Spleen (tissue), 11 donors: ENCODE results near the gene FPR2. TPM values are rescaled to one million over a fixed set of nuclear protein-coding genes. Genes with fewer than 3 reads are reported as not detected.

Experiments used
- DNase-seq: peaks from one replicate; pipeline ENCODE4 v3.0.0-alpha.2; 2020
- H3K27ac ChIP-seq, 8 donors: fragments of 200-600 bp; sonication (generic) in 7 of 8; 1 replicate in 4 of 8; 2 replicates in 4 of 8; pipeline versions ENCODE4 v1.5.0 to v1.8.0; 2016 to 2021; ENCODE audit warnings: inconsistent platforms in 4 of 8, mild to moderate bottlenecking in 4 of 8, moderate library complexity in 1 of 8
- H3K27me3 ChIP-seq, 7 donors: fragments of 200-600 bp; sonication (generic) in 6 of 7; replicated peaks in 1 of 7; 1 replicate in 4 of 7; 2 replicates in 3 of 7; pipeline versions ENCODE4 v1.5.0 to v1.8.0; 2016 to 2021; ENCODE audit warnings: inconsistent platforms in 3 of 7, mild to moderate bottlenecking in 1 of 7
- H3K36me3 ChIP-seq, 6 donors: fragments of 200-600 bp; sonication (generic) in 5 of 6; 1 replicate in 4 of 6; 2 replicates in 2 of 6; pipeline versions ENCODE4 v1.5.0 to v1.8.0; 2016 to 2021; ENCODE audit warnings: inconsistent platforms in 2 of 6
- H3K4me1 ChIP-seq, 6 donors: fragments of 200-600 bp; sonication (generic) in 5 of 6; 1 replicate in 3 of 6; 2 replicates in 3 of 6; pipeline versions ENCODE4 v1.5.0 to v1.8.0; 2016 to 2021; ENCODE audit warnings: inconsistent platforms in 3 of 6
- H3K4me3 ChIP-seq, 8 donors: fragments of 200-600 bp; sonication (generic) in 7 of 8; 1 replicate in 4 of 8; 2 replicates in 4 of 8; pipeline versions ENCODE4 v1.5.0 to v1.8.0; 2016 to 2021; ENCODE audit warnings: inconsistent platforms in 4 of 8, mild to moderate bottlenecking in 4 of 8, moderate library complexity in 2 of 8
- H3K9me3 ChIP-seq, 8 donors: fragments of 200-600 bp; sonication (generic) in 7 of 8; 1 replicate in 4 of 8; 2 replicates in 4 of 8; pipeline versions ENCODE4 v1.5.0 to v1.8.0; 2016 to 2021; ENCODE audit warnings: inconsistent platforms in 4 of 8
- CTCF ChIP-seq, 11 experiments: fragments of 200-600 bp in 7 of 11; fragments of 450-650 bp in 4 of 11; sonication (generic) in 4 of 11; IDR thresholded peaks in 8 of 11; conservative IDR thresholded peaks in 3 of 11; 1 replicate in 7 of 11; 2 replicates in 4 of 11; pipeline versions ENCODE4 v1.4.0 to v1.8.0; 2016 to 2021; ENCODE audit warnings: antibody characterized with exemption in 11 of 11, inconsistent platforms in 4 of 11, mild to moderate bottlenecking in 1 of 11
- POLR2A ChIP-seq, 3 donors: fragments of 450-650 bp; IDR thresholded peaks; one replicate each; pipeline ENCODE4 v1.5.1; 2017; ENCODE audit warnings: antibody characterized with exemption in 3 of 3, mild to moderate bottlenecking in 1 of 3
- POLR2AphosphoS5 ChIP-seq, 3 donors: sonication (generic); formaldehyde crosslinking; IDR thresholded peaks; one replicate each; pipeline ENCODE4 v1.5.1; 2017; ENCODE audit warnings: antibody characterized with exemption in 3 of 3
- WGBS, 5 donors: extraction: QIAGEN DNeasy Blood & Tissue Kit in 3 of 5; methylation state at CpG; one replicate each; pipeline versions ENCODE4 v1.1.5 to v1.1.7; 2013 to 2018; 5-methylcytosine and 5-hydroxymethylcytosine counted together
- intact Hi-C: fragments of 100-400 bp; cut with DNase I; formaldehyde crosslinking; loops from one replicate; pipeline ENCODE4 v1.15.0; 2023; ENCODE audit warnings: low total_unique reads
- polyA plus RNA-seq, 3 donors: library from polyadenylated mRNA; stranded (reverse); fragments of 200-250 nt; gene quantifications; one replicate each; pipeline ENCODE4 v1.2.1, GENCODE V29; 2013
- total RNA-seq, 7 donors: library from RNA; depleted of rRNA in 3 of 7; stranded (reverse); fragments of >200 nt in 3 of 7; fragmentation: NEBNext Ultra II Directional in 4 of 7; extraction: Animal tissue kit (Norgen Biotek cat#: 25700) in 4 of 7; gene quantifications; one replicate each; pipeline versions ENCODE4 v1.1.0 to v1.2.1, GENCODE V29; 2016 to 2021
- donor health status: healthy with polysubstance abuse.
- donor health status: DM: no; HTN: no; CAD: no; lungs with moderate emphysema.
- donor health status: DM: no; HTN: no; CAD: no.
- donor health status: Bipolar disorder and iron deficiency.
- donor health status: healthy.
- donor health status: DM: no; HTN: no; CAD: no.
- donor health status: DM: yes; HTN: yes; CAD: no.

The FPR2 gene
- total and polyA plus RNA-seq, 10 donors, result 1.5 to 88.0 (median 34.7) TPM

GRCh38 chr19:51746731-51747130 is 14.2 kb upstream of the FPR2 start:
- Histone ChIP-seq H3K4me3 (no peak overlapping the region), H3K4me1 (peaks cover 0 to 31% (median 0%) of the 10 kb centered on the region in 6 donors), H3K9me3 (no peaks in the 10 kb centered on the region), H3K27ac (peak overlapping the region in 3 of 8 donors; percentile 30 to 94 (median 91)), H3K27me3 (peaks cover 0 to 6% (median 0%) of the 10 kb centered on the region in 7 donors), H3K36me3 (peaks cover 0 to 78% (median 3%) of the 10 kb centered on the region in 6 donors)
- intact Hi-C loops, result no loop called here
- 74 to 86% (median 78%) methylated on average over 7 of the region's 7 CpGs for WGBS, 5 donors
- no peak for DNase-seq
- TF ChIP-seq CTCF (IDR thresholded peaks at IDR 0.05 in 8 of 11, conservative IDR thresholded peaks at IDR 0.05 in 3 of 11), result no peak
- no peak for TF ChIP-seq POLR2AphosphoS5 (IDR thresholded peaks at IDR 0.05)
- no peak for TF ChIP-seq POLR2A (IDR thresholded peaks at IDR 0.05)

DNA sequence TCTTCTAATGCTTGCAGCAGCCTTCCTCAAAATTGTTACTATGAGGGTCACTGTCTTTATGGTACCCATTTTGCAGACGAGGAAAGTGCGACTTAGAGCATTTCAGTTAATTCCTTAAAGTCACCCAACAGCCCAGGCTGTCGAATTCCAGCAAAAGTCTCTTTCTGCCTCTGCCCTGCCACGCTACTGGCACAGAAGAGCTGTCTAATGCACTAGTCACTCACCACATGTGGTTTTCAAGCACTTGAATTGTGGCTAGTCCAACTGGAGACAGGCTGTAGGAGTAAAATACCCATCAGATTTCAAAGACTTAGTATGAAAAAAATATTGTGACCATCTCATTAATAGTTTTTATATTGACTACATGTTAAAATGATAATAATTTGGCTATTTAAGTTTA is 11.0 kb upstream of the FPR2 start:
- Histone ChIP-seq H3K9me3 (peaks cover 0 to 3% (median 0%) of the 10 kb centered on the region in 8 donors), H3K4me1 (peaks cover 0 to 33% (median 0%) of the 10 kb centered on the region in 6 donors), H3K27me3 (no peaks in the 10 kb centered on the region), H3K36me3 (peaks cover 0 to 49% (median 3%) of the 10 kb centered on the region in 6 donors), H3K4me3 (peak overlapping the region in 6 of 8 donors; percentile 15 to 67 (median 34)), H3K27ac (peak overlapping the region in 7 of 8 donors; percentile 74 to 94 (median 85))
- DNase-seq, result no peak
- TF ChIP-seq POLR2A (IDR thresholded peaks at IDR 0.05) (no peak), CTCF (IDR thresholded peaks at IDR 0.05 in 8 of 11, conservative IDR thresholded peaks at IDR 0.05 in 3 of 11) (no peak), POLR2AphosphoS5 (IDR thresholded peaks at IDR 0.05) (no peak)
- 71 to 85% (median 79%) methylated on average over 4 of the region's 4 CpGs for WGBS, 5 donors
- intact Hi-C loops, result no loop called here

DNA sequence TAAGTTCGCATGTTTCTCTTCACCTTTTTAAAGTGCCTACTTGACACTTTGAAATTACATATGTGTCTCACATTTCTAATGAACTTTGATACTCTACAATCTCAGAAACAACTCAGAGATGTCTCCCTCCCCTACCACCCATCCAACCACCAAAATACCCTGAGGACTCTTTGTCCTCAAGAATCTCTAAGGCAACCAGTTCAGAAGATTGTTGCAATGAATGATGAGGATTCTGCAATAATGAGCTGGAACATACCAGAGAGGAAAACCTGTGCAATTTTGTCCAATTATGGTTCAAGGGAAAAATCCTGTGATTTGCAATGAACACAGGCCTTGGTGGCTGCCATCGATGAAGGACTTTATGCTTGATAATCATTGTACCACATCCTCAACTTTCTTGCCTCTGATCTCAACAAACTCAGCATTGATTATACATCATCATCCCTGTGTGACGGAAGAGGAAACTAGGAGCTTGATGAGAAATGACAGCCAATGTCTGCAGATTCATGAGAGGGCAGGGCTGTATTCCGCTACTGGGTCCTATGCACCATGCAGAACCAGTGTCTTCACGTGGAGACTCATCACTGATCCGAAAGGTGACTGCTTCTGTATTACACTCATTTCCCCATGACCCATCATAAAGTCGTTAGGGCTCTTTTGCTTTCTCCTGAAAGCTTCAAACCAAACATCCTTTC is 10.4 kb upstream of the FPR2 start:
- H3K4me1 ChIP-seq, result peaks cover 0 to 36% (median 0%) of the 10 kb centered on the region in 6 donors
- 66 to 87% (median 72%) methylated on average over 7 of the region's 7 CpGs for WGBS, 5 donors
- H3K4me3 ChIP-seq, result peak overlapping the region in 7 of 8 donors; percentile 15 to 67 (median 34)
- peaks cover 0 to 44% (median 3%) of the 10 kb centered on the region in 6 donors for H3K36me3 ChIP-seq
- peaks cover 0 to 3% (median 0%) of the 10 kb centered on the region in 8 donors for H3K9me3 ChIP-seq
- no peak for DNase-seq
- TF ChIP-seq CTCF (IDR thresholded peaks at IDR 0.05 in 8 of 11, conservative IDR thresholded peaks at IDR 0.05 in 3 of 11) (no peak), POLR2AphosphoS5 (IDR thresholded peaks at IDR 0.05) (peak in 1 of 3 donors; percentile 64)
- H3K27ac ChIP-seq, result peak overlapping the region in 7 of 8 donors; percentile 74 to 94 (median 85)
- intact Hi-C loops, result no loop called here
- no peaks in the 10 kb centered on the region for H3K27me3 ChIP-seq

DNA sequence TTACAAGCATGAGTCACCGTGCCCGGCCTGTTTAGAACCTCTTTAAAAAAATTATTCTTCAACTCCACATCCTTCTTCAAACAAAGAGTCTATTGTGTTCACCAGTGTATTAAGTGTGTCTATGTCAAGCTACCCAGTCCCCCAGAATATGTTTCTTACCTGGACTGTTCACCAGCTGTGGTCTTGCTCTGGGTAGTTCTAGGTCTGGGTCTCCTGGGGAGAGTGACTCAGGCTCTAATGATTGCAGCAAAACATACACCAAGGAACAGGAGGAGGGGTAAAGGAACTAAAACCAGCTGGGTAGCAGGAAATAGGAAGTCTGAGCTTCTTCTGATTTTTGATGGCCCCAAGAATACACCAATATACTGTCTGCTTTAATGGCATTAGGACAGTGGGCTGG is 9.3 kb upstream of the FPR2 start, which contains the start of gene FPR1:
TSS of gene FPR1 (minus strand) at position 224 of the 400 bp plus-strand sequence. CDS start 4,884 bp downstream, outside the sequence.
- peaks cover 0 to 25% (median 0%) of the 10 kb centered on the region in 6 donors for H3K4me1 ChIP-seq
- peak in 1 of 3 donors; percentile 55 for TF ChIP-seq POLR2A (IDR thresholded peaks at IDR 0.05)
- peak in 2 of 3 donors; percentile 10 to 89 for TF ChIP-seq POLR2AphosphoS5 (IDR thresholded peaks at IDR 0.05)
- no peak for TF ChIP-seq CTCF (IDR thresholded peaks at IDR 0.05 in 8 of 11, conservative IDR thresholded peaks at IDR 0.05 in 3 of 11)
- no peaks in the 10 kb centered on the region for H3K27me3 ChIP-seq
- H3K9me3 ChIP-seq, result peaks cover 0 to 3% (median 0%) of the 10 kb centered on the region in 8 donors
- intact Hi-C loops, result no loop called here
- WGBS, 5 donors, result 73 to 92% (median 80%) methylated on average over 2 of the region's 2 CpGs
- H3K27ac ChIP-seq, result peak within 1 kb of the TSS; percentile 36 to 94 (median 83)
- no peak for DNase-seq
- H3K36me3 ChIP-seq, result peaks cover 0 to 32% (median 0%) of the 10 kb centered on the region in 6 donors
- H3K4me3 ChIP-seq, result peak within 1 kb of the TSS; percentile 8 to 67 (median 27)
